GM23248 (cell line): Measurements from ENCODE around the gene NINJ1.

Source experiments
- EZH2 ChIP-seq: fragments of 200-600 bp; sonication (generic); IDR thresholded peaks from 2 replicates; pipeline ENCODE4 v1.6.1; 2018; ENCODE audit warnings: antibody characterized with exemption, mild to moderate bottlenecking; ENCODE audit not compliant: insufficient read depth, poor library complexity, severe bottlenecking
- EZH2phosphoT487 ChIP-seq: fragments of 200-600 bp; sonication (generic); IDR thresholded peaks from 2 replicates; pipeline ENCODE4 v1.6.1; 2018; ENCODE audit warnings: antibody characterized with exemption, moderate library complexity, mild to moderate bottlenecking, low read depth; ENCODE audit not compliant: insufficient read depth

DNA sequence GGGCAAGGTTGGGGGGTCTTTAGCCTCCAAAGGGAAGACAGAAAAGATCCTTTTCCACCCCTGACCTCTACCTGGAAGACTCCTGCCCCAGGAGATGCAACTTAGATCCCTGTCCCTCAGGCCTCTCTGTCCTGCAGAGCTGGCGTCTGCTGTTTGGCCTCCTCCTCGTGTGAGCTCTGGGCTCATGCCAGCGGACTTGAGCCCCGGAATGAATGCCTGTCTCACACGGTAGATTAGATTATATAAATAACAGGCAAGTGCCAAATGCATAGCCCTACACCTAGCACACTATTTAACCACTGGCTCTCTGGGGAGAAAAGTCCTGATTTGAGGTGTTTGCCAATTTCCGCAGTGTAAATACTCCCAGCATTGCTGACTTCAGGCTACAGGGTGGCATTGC lies 48.5 kb upstream of the NINJ1 start:
- TF ChIP-seq EZH2 (no peak), EZH2phosphoT487 (no peak)
